B cell (primary cell): Measurements from ENCODE around the gene PPARG.

Experiments
- CTCF ChIP-seq: fragments of 200-600 bp; IDR thresholded peaks from one replicate; pipeline ENCODE4 v1.8.0; 2022; ENCODE audit warnings: antibody characterized with exemption, mild to moderate bottlenecking
- EZH2 ChIP-seq: IDR thresholded peaks from 2 replicates; pipeline ENCODE4 v1.6.1; 2012; ENCODE audit warnings: borderline replicate concordance, low read depth, mild to moderate bottlenecking, moderate library complexity, low read length; ENCODE audit not compliant: insufficient read depth, poor library complexity, severe bottlenecking

GRCh38 chr3:12340506-12340905 lies 51.6 kb downstream of the PPARG start:
- TF ChIP-seq CTCF (no peak), EZH2 (no peak)
